Kasumi-1 (cell line): ENCODE measurements around the gene FBLN2.

Experiments used
- DNase-seq, 2 experiments: peaks; one replicate each; lab custom pipeline; 2025; lab: John Stamatoyannopoulos, UW

FBLN2 gene

GRCh38 chr3:13532085-13532484 lies 16.8 kb upstream of the FBLN2 start:
- DNase-seq = no peak

GRCh38 chr3:13532631-13533030 lies 16.3 kb upstream of the FBLN2 start:
- DNase-seq = no peak

- DNase-seq = no peak
These were observed 15.0 kb upstream of the FBLN2 start for GRCh38 chr3:13533885-13534301.

GRCh38 chr3:13535526-13535875 lies 13.4 kb upstream of the FBLN2 start:
- DNase-seq = no peak

- no peak for DNase-seq
These were observed 13.0 kb upstream of the FBLN2 start for GRCh38 chr3:13535905-13536304.

GRCh38 chr3:13536432-13536831 lies 12.5 kb upstream of the FBLN2 start:
- DNase-seq = no peak

GRCh38 chr3:13536832-13537231 lies 12.1 kb upstream of the FBLN2 start:
- peak; percentile 49 to 65 for DNase-seq

- DNase-seq = no peak
These were observed 11.5 kb upstream of the FBLN2 start for GRCh38 chr3:13537244-13537908.

- no peak for DNase-seq
These were observed 11.0 kb upstream of the FBLN2 start for GRCh38 chr3:13537909-13538296.

GRCh38 chr3:13538520-13539291 lies 10.2 kb upstream of the FBLN2 start:
- no peak for DNase-seq

- no peak for DNase-seq
These were observed 9.7 kb upstream of the FBLN2 start for GRCh38 chr3:13539292-13539638.

- DNase-seq = no peak
These were observed 9.3 kb upstream of the FBLN2 start for GRCh38 chr3:13539671-13540070.

GRCh38 chr3:13540297-13540995 lies 8.5 kb upstream of the FBLN2 start:
- DNase-seq = no peak

GRCh38 chr3:13541691-13542090 lies 7.2 kb upstream of the FBLN2 start:
- DNase-seq = no peak

- DNase-seq = no peak
These were observed 6.8 kb upstream of the FBLN2 start for GRCh38 chr3:13542142-13542541.

- no peak for DNase-seq
These were observed 5.7 kb upstream of the FBLN2 start for GRCh38 chr3:13543253-13543652.

- DNase-seq = no peak
These were observed 4.6 kb upstream of the FBLN2 start for GRCh38 chr3:13544293-13544831.

GRCh38 chr3:13544951-13545651 lies 3.8 kb upstream of the FBLN2 start:
- no peak for DNase-seq

- no peak for DNase-seq
These were observed 2.9 kb upstream of the FBLN2 start for GRCh38 chr3:13545952-13546454.

GRCh38 chr3:13546667-13547171 lies 2.2 kb upstream of the FBLN2 start:
- no peak for DNase-seq

- no peak for DNase-seq
These were observed 1.1 kb upstream of the FBLN2 start for GRCh38 chr3:13547591-13548371.
